ENCODE measurements around the gene FBXL17. TPM values are rescaled to one million over a fixed set of nuclear protein-coding genes. Genes with fewer than 3 reads are reported as not detected.

The FBXL17 gene
- total RNA-seq, 2 donors from 2014 or later: 24.8 to 58.2 TPM

DNA sequence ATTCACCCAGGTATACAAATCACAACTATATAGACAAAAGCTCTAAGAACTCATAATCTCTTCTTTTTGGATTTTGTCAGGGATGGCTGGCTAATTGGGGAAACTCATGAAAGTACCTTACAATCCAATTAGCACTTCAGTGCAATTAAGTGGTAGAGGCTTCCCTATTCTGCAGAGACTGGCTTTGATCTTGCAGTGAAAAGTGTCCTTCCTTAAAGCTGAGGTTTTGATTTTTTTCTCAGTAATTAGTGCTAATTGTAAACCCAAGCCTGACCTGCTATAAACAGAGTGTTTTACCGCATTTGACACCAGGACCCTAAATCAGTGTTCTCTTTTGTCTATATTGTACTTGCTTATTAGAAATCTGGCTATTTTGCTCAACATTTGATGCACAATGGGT, 417.2 kb downstream of the FBXL17 start:
- Histone ChIP-seq H3K27me3 (replicated peaks; ENCODE audit: insufficient read depth) (no peaks in the 10 kb centered on the region), H3K27ac (no peak overlapping the region), H3K4me3 (no peak overlapping the region), H3K36me3 (no peaks in the 10 kb centered on the region), H3K4me1 (ENCODE audit: control insufficient read depth in 1 of 2, low read depth in 2 of 2) (peaks cover 6 to 14% of the 10 kb centered on the region in 2 donors), H3K9me3 (no peaks in the 10 kb centered on the region)
- TF ChIP-seq, protein P1, sequence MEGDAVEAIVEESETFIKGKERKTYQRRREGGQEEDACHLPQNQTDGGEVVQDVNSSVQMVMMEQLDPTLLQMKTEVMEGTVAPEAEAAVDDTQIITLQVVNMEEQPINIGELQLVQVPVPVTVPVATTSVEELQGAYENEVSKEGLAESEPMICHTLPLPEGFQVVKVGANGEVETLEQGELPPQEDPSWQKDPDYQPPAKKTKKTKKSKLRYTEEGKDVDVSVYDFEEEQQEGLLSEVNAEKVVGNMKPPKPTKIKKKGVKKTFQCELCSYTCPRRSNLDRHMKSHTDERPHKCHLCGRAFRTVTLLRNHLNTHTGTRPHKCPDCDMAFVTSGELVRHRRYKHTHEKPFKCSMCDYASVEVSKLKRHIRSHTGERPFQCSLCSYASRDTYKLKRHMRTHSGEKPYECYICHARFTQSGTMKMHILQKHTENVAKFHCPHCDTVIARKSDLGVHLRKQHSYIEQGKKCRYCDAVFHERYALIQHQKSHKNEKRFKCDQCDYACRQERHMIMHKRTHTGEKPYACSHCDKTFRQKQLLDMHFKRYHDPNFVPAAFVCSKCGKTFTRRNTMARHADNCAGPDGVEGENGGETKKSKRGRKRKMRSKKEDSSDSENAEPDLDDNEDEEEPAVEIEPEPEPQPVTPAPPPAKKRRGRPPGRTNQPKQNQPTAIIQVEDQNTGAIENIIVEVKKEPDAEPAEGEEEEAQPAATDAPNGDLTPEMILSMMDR (IDR thresholded peaks at IDR 0.05): no peak
- DNase-seq (ENCODE audit: low spot score): no peak
- ATAC-seq (ENCODE audit: insufficient number of reproducible peaks, low FRiP score, low read depth): no peak

DNA sequence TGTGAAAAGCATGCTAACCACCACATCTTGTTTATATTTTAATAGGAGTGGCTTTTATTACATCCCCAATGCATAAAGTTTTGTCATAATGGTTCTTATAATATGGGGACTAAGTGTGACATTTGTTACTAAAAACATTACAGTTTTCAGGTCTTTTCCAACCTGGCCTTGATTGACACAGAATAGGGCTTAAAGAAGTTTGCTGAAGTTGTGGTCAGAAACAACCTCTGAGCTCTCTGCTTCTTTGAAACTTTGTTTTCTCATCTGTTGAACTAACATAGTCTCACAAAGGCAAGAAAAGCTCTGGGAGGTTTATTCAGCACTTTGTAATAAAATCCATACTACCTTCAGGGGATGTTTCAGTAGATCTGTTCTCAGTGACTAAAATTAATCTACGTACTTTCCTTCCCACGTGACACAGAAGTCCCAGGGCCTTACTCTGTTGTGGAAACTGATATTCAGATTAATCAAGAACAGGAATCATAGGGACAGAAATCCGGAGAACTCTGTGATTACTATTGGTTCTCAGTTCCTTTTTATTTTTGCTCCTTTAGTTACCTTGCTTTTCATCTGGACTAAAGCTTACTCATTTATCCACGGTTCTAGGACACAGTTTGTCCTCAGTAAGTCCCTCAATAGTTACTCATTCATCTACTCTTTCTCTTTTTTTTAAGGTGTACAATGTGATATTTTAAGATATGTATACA, 422.2 kb downstream of the FBXL17 start:
- Histone ChIP-seq H3K9me3 (no peaks in the 10 kb centered on the region), H3K36me3 (no peaks in the 10 kb centered on the region), H3K4me1 (ENCODE audit: control insufficient read depth in 1 of 2, low read depth in 2 of 2) (no peaks in the 10 kb centered on the region), H3K4me3 (no peak overlapping the region), H3K27me3 (replicated peaks; ENCODE audit: insufficient read depth) (no peaks in the 10 kb centered on the region), H3K27ac (no peak overlapping the region)
- TF ChIP-seq, protein P1 (IDR thresholded peaks at IDR 0.05): no peak
- ATAC-seq (ENCODE audit: insufficient number of reproducible peaks, low FRiP score, low read depth): no peak
- no peak for DNase-seq (ENCODE audit: low spot score)

DNA sequence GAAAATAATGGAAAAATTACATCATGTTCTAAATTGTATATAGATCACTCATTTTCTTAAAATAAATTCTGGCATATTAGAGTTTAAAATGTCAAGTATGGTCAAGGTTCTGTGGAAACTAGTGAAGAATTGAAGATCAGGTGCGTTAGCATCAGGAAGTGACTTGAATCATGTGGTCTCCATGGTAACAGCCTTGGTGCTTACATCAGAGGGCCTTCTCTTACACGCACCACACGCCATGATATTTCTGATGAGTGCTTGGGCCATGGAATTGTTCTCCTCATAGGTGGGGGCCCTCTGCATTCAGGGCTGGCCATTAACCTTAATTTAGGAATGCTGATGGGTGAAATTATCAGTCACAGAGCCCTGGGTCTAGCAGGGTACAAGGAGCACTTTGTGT, 423.0 kb downstream of the FBXL17 start:
- Histone ChIP-seq H3K36me3 (no peaks in the 10 kb centered on the region), H3K9me3 (no peaks in the 10 kb centered on the region), H3K27ac (no peak overlapping the region), H3K4me1 (ENCODE audit: control insufficient read depth in 1 of 2, low read depth in 2 of 2) (no peaks in the 10 kb centered on the region), H3K27me3 (replicated peaks; ENCODE audit: insufficient read depth) (no peaks in the 10 kb centered on the region), H3K4me3 (no peak overlapping the region)
- DNase-seq (ENCODE audit: low spot score) (no peak), ATAC-seq (ENCODE audit: insufficient number of reproducible peaks, low FRiP score, low read depth) (peak; percentile 65)
- TF ChIP-seq, protein P1 (IDR thresholded peaks at IDR 0.05): no peak

DNA sequence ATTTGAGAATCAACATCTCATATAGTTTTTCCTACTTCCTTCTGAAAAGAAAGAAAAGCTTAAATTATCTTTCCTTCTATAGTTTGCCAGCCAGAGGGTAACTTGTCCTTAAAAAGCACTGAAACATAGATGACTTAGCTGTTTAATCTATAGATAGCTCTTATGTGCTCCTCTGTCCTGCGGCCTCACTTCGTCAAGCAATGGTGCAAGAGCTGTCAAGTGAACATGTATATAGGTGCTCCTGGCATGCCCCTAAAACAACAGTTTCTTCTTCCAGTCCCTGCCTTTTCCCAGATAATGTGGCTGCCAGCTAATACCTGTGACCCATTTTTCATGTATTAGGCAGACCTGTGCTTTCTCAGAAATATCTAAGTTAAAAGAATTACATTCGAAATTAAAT, 423.5 kb downstream of the FBXL17 start:
- Histone ChIP-seq H3K4me3 (no peak overlapping the region), H3K9me3 (no peaks in the 10 kb centered on the region), H3K27ac (no peak overlapping the region), H3K36me3 (no peaks in the 10 kb centered on the region), H3K4me1 (ENCODE audit: control insufficient read depth in 1 of 2, low read depth in 2 of 2) (no peaks in the 10 kb centered on the region), H3K27me3 (replicated peaks; ENCODE audit: insufficient read depth) (no peaks in the 10 kb centered on the region)
- no peak for DNase-seq (ENCODE audit: low spot score)
- TF ChIP-seq, protein P1 (IDR thresholded peaks at IDR 0.05): no peak
- ATAC-seq (ENCODE audit: insufficient number of reproducible peaks, low FRiP score, low read depth): no peak

DNA sequence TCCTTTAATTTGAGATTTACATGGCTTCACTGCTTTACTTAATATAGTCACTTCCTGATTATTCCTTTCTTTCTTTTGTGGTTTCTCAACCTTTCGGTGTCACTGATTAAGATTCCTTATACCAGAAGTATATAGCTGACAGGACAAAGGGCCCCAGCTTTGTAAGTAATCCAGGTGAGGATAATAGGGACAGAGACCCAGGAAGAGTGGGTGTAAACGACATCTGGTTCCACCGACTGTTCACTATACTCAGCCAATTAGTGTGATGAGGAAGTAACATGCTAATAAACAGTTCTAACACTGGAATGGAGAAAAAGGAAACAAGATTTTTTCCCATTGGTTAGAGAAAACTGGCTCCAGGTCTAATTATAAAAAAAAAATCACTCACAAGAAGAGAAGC, 424.8 kb downstream of the FBXL17 start:
- no peak for ATAC-seq (ENCODE audit: insufficient number of reproducible peaks, low FRiP score, low read depth)
- no peak overlapping the region for H3K27ac ChIP-seq

More for the DNA sequence above, 424.8 kb downstream of the FBXL17 start:
- Histone ChIP-seq H3K36me3 (no peaks in the 10 kb centered on the region), H3K9me3 (no peaks in the 10 kb centered on the region), H3K4me3 (no peak overlapping the region), H3K27me3 (replicated peaks; ENCODE audit: insufficient read depth) (no peaks in the 10 kb centered on the region), H3K4me1 (ENCODE audit: control insufficient read depth in 1 of 2, low read depth in 2 of 2) (no peaks in the 10 kb centered on the region)
- TF ChIP-seq, protein P1 (IDR thresholded peaks at IDR 0.05): no peak
- DNase-seq (ENCODE audit: low spot score): no peak
